Thyroid gland (tissue), 4 donors: Measurements from ENCODE around the gene MGAT5. TPM values are rescaled to one million over a fixed set of nuclear protein-coding genes. Genes with fewer than 3 reads are reported as not detected.

Source experiments
- DNase-seq, 2 donors: peaks; one replicate each; pipeline ENCODE4 v3.0.0-alpha.2; 2019
- H3K27ac ChIP-seq, 3 donors: fragments of 200-600 bp; sonication (generic); 1 replicate in 2 of 3; 2 replicates in 1 of 3; pipeline ENCODE4 v1.5.1; 2016 to 2019; ENCODE audit warnings: mild to moderate bottlenecking in 1 of 3, moderate library complexity in 1 of 3
- H3K27me3 ChIP-seq: fragments of 200-600 bp; sonication (generic); one replicate; pipeline ENCODE4 v1.5.1; 2019
- H3K36me3 ChIP-seq, 2 donors: fragments of 200-600 bp; sonication (generic); one replicate each; pipeline ENCODE4 v1.5.1; 2016 to 2019
- H3K4me1 ChIP-seq, 2 donors: fragments of 200-600 bp; sonication (generic); one replicate each; pipeline ENCODE4 v1.5.1; 2017 to 2019
- H3K4me3 ChIP-seq, 3 donors: fragments of 200-600 bp; sonication (generic); replicated peaks in 1 of 3; 1 replicate in 2 of 3; 2 replicates in 1 of 3; pipeline ENCODE4 v1.5.1; 2016; ENCODE audit warnings: mild to moderate bottlenecking in 1 of 3
- H3K9me3 ChIP-seq: fragments of 200-600 bp; sonication (generic); one replicate; pipeline ENCODE4 v1.5.1; 2017
- POLR2A ChIP-seq, 2 donors: fragments of 450-650 bp; IDR thresholded peaks; one replicate each; pipeline ENCODE4 v1.6.1; 2017; ENCODE audit warnings: antibody characterized with exemption in 2 of 2, mild to moderate bottlenecking in 2 of 2, moderate library complexity in 1 of 2
- WGBS, 2 donors: methylation state at CpG; one replicate each; pipeline ENCODE4 v1.1.5; 2017; 5-methylcytosine and 5-hydroxymethylcytosine counted together
- intact Hi-C: fragments of 100-400 bp; cut with DNase I; formaldehyde crosslinking; loops from one replicate; pipeline ENCODE4 v1.15.1; 2023
- total RNA-seq, 4 donors: library from RNA; depleted of rRNA; stranded (reverse); fragments of >200 nt; gene quantifications; one replicate each; pipeline ENCODE4 v1.2.3, GENCODE V29; 2016
- TF ChIP-seq, protein P1 (sequence below), 6 experiments: fragments of 200-600 bp in 3 of 6; fragments of 450-650 bp in 3 of 6; sonication (generic) in 3 of 6; IDR thresholded peaks; one replicate each; pipeline ENCODE4 v1.5.1; 2016 to 2019; ENCODE audit warnings: antibody characterized with exemption in 6 of 6, mild to moderate bottlenecking in 2 of 6, inconsistent platforms in 1 of 6, moderate library complexity in 1 of 6

The MGAT5 gene
- total RNA-seq, 4 donors from 2014 or later: 47.5 to 64.4 (median 50.4) TPM

DNA sequence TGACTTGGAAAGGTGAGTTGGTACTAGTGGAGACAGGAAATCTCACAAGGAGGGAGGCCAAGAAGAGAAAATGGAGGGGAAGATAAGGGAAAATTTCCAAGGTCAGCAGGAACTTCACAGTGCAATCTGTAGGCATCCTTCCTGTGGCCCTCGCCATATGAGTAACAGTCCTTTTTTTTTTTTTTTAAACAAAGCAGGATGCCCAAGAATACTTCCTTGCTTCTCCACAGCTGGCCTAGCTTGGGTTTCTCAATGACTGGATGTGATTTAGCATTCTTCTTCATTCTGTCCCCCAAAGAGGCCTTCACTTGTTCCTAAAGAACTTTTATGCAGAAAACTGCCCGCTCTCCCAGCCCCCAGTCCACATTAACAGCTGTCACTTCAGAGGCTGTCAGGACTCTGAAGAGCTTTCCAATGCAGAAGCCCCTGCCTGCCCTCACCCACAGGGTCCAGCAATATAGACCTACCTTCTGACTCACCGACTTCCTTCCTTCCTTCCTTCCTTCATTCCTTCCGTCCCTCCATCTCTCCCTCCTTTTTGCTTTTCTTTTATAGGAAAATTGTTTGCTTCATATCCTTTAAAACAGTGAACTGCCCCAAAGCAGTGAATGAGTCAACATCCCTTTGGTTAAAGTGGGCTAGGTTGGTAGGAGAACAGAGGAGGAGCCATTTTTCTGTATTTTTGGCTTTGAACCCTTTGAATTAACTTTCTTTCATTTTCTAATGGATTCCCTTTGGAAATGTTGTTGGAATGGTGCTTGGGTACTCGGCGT lies 172.0 kb downstream of the MGAT5 start:
- no peak overlapping the region for H3K4me3 ChIP-seq
- WGBS, 2 donors: 79 to 87% methylated on average over 6 of the region's 6 CpGs
- no peaks in the 10 kb centered on the region for H3K27me3 ChIP-seq
- H3K9me3 ChIP-seq: no peaks in the 10 kb centered on the region
- H3K27ac ChIP-seq: no peak overlapping the region
- TF ChIP-seq POLR2A (IDR thresholded peaks at IDR 0.05): no peak
- TF ChIP-seq, protein P1, sequence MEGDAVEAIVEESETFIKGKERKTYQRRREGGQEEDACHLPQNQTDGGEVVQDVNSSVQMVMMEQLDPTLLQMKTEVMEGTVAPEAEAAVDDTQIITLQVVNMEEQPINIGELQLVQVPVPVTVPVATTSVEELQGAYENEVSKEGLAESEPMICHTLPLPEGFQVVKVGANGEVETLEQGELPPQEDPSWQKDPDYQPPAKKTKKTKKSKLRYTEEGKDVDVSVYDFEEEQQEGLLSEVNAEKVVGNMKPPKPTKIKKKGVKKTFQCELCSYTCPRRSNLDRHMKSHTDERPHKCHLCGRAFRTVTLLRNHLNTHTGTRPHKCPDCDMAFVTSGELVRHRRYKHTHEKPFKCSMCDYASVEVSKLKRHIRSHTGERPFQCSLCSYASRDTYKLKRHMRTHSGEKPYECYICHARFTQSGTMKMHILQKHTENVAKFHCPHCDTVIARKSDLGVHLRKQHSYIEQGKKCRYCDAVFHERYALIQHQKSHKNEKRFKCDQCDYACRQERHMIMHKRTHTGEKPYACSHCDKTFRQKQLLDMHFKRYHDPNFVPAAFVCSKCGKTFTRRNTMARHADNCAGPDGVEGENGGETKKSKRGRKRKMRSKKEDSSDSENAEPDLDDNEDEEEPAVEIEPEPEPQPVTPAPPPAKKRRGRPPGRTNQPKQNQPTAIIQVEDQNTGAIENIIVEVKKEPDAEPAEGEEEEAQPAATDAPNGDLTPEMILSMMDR (IDR thresholded peaks at IDR 0.05): no peak
- DNase-seq: no peak
- intact Hi-C loops: no loop called here
- no peaks in the 10 kb centered on the region for H3K36me3 ChIP-seq
- H3K4me1 ChIP-seq: no peaks in the 10 kb centered on the region

DNA sequence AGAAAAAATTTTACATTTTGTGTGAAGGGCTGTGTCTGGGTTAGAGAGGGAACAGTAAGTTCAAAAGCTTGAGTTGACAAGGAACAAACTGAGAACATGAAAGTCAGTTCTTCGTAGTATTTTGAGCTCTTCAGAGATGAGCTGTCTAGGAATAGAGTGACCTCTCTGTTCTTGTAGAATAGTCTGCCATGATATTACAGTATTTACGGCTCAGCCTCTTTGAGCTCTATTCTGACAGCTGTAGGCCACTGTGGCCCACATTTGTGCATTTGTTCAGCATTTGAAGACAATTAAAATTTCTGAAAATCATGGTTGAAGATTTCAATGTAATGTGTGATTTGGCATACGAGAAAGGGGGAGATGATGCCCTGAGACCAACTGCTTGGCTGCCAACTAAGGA lies 172.8 kb downstream of the MGAT5 start:
- no peaks in the 10 kb centered on the region for H3K36me3 ChIP-seq
- intact Hi-C loops: no loop called here

GRCh38 chr2:134429886-134430285 lies 176.0 kb downstream of the MGAT5 start:
- WGBS, 2 donors: 93 to 95% methylated on average over 4 of the region's 4 CpGs
- intact Hi-C loops: no loop called here

More for the DNA sequence above, 172.8 kb downstream of the MGAT5 start:
- Histone ChIP-seq H3K27ac (no peak overlapping the region), H3K27me3 (no peaks in the 10 kb centered on the region), H3K4me1 (no peaks in the 10 kb centered on the region), H3K9me3 (no peaks in the 10 kb centered on the region), H3K4me3 (no peak overlapping the region)
- DNase-seq: no peak
- 91 to 93% methylated on average over 3 of the region's 3 CpGs for WGBS, 2 donors
- no peak for TF ChIP-seq POLR2A (IDR thresholded peaks at IDR 0.05)
- TF ChIP-seq, protein P1 (IDR thresholded peaks at IDR 0.05): no peak

GRCh38 chr2:134431838-134432434 lies 178.1 kb downstream of the MGAT5 start:
- TF ChIP-seq POLR2A (IDR thresholded peaks at IDR 0.05): no peak
- TF ChIP-seq, protein P1 (IDR thresholded peaks at IDR 0.05): no peak
- Histone ChIP-seq H3K4me3 (no peak overlapping the region), H3K4me1 (no peaks in the 10 kb centered on the region), H3K27me3 (no peaks in the 10 kb centered on the region), H3K36me3 (peaks cover 0 to 2% of the 10 kb centered on the region in 2 donors), H3K9me3 (no peaks in the 10 kb centered on the region), H3K27ac (no peak overlapping the region)
- intact Hi-C loops: no loop called here
- 86 to 94% methylated on average over 2 of the region's 2 CpGs for WGBS, 2 donors
- no peak for DNase-seq

More at GRCh38 chr2:134429886-134430285, 176.0 kb downstream of the MGAT5 start:
- H3K4me1 ChIP-seq: no peaks in the 10 kb centered on the region
- no peaks in the 10 kb centered on the region for H3K9me3 ChIP-seq
- peaks cover 0 to 2% of the 10 kb centered on the region in 2 donors for H3K36me3 ChIP-seq
- no peak overlapping the region for H3K27ac ChIP-seq
- no peak for DNase-seq
- H3K4me3 ChIP-seq: no peak overlapping the region
- no peaks in the 10 kb centered on the region for H3K27me3 ChIP-seq
- TF ChIP-seq POLR2A (IDR thresholded peaks at IDR 0.05): no peak
- TF ChIP-seq, protein P1 (IDR thresholded peaks at IDR 0.05): no peak

DNA sequence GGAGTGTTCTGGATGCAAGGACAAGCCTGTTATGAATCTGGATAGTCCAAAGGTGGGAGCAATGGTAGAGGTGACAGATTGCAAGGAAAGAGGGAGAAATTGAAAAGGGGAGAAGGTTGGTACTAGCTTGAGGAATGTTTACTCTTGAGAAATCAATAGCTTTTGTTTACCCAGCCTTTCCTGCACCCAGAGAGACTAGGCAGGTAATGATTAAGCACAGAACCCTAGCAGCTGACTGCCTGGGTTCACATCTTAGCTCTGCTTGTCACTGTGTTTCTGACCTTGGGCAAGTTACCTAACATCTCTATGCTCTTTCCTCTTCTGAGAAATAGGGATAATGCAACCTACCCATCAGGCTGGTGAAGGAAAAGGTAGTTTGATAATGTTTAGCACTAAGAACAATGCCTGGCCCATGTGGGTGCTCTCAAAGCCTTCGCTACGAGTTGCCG lies 178.6 kb downstream of the MGAT5 start:
- H3K9me3 ChIP-seq: no peaks in the 10 kb centered on the region
- intact Hi-C loops: no loop called here
- DNase-seq: no peak
- WGBS, 2 donors: 95 to 98% methylated on average over 3 of the region's 3 CpGs
- peaks cover 0 to 2% of the 10 kb centered on the region in 2 donors for H3K36me3 ChIP-seq
- no peaks in the 10 kb centered on the region for H3K4me1 ChIP-seq
- no peaks in the 10 kb centered on the region for H3K27me3 ChIP-seq
- no peak for TF ChIP-seq POLR2A (IDR thresholded peaks at IDR 0.05)
- TF ChIP-seq, protein P1 (IDR thresholded peaks at IDR 0.05): no peak
- no peak overlapping the region for H3K27ac ChIP-seq
- H3K4me3 ChIP-seq: no peak overlapping the region
